Chondrocyte (in vitro differentiated cells): ENCODE data around the gene GNPDA1. TPM values are rescaled to one million over a fixed set of nuclear protein-coding genes. Genes with fewer than 3 reads are reported as not detected.

Source experiments
- DNase-seq: peaks from one replicate; pipeline ENCODE4 v3.0.0; 2021; ENCODE audit warnings: mixed read lengths, low spot score
- H3K27ac Mint-ChIP-seq: one replicate; pipeline ENCODE4 v1.8.0; 2021; ENCODE audit warnings: mild to moderate bottlenecking, moderate library complexity, mixed read lengths; ENCODE audit not compliant: unreplicated experiment
- H3K27me3 Mint-ChIP-seq: 2 replicates; pipeline ENCODE4 v1.8.0; 2021; ENCODE audit warnings: low read depth, mixed read lengths
- H3K36me3 Mint-ChIP-seq: 2 replicates; pipeline ENCODE4 v1.8.0; 2021; ENCODE audit warnings: low read depth, mixed read lengths
- H3K4me1 Mint-ChIP-seq: 2 replicates; pipeline ENCODE4 v1.8.0; 2021; ENCODE audit warnings: low read depth, mild to moderate bottlenecking, mixed read lengths
- H3K4me3 Mint-ChIP-seq: one replicate; pipeline ENCODE4 v1.8.0; 2021; ENCODE audit warnings: mild to moderate bottlenecking, moderate library complexity, mixed read lengths; ENCODE audit not compliant: unreplicated experiment
- H3K9me3 Mint-ChIP-seq: 2 replicates; pipeline ENCODE4 v1.8.0; 2021; ENCODE audit warnings: low read depth, mixed read lengths
- CTCF ChIP-seq: fragments of 200-600 bp; sonication (generic); IDR thresholded peaks from 2 replicates; pipeline ENCODE4 v1.5.0; 2021; ENCODE audit warnings: antibody characterized with exemption, mild to moderate bottlenecking, moderate library complexity
- total RNA-seq: library from RNA; stranded (reverse); gene quantifications from 3 replicates; pipeline ENCODE4 v1.2.1, GENCODE V29; 2021

The GNPDA1 gene
- total RNA-seq, 1 donor from 2014 or later = 34.5 TPM

- Mint-ChIP-seq H3K27ac (no peak overlapping the region), H3K27me3 (no peaks in the 10 kb centered on the region), H3K9me3 (no peaks in the 10 kb centered on the region), H3K4me3 (no peak overlapping the region), H3K36me3 (no peaks in the 10 kb centered on the region), H3K4me1 (peaks cover 6% of the 10 kb centered on the region)
- no peak for TF ChIP-seq CTCF
- DNase-seq = no peak
Observed at GRCh38 chr5:141957367-141957996, 55.3 kb downstream of the GNPDA1 start.

DNA sequence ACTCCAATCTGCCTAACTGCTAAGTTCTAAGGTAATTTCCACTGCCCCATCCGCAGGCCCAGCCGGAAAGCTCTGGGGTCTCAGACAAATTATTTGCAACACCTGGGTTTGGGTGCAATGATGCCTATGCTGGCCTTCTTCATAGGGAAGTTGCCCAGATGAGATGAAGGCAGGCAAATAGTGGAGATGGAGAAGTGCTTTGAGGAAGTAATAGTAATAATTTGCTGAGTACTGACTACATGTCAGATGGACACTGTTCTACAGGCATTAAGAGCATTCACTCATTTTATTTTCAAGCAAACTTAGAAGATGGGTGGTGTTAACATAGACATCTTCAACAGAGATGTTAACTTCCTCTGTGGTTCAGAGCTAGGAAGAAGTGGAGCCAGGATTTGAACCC, 58.6 kb downstream of the GNPDA1 start:
- H3K4me3 Mint-ChIP-seq = no peak overlapping the region
- H3K9me3 Mint-ChIP-seq = no peaks in the 10 kb centered on the region
- H3K36me3 Mint-ChIP-seq = no peaks in the 10 kb centered on the region
- TF ChIP-seq CTCF = no peak
- peaks cover 8% of the 10 kb centered on the region for H3K27me3 Mint-ChIP-seq
- DNase-seq = no peak
- no peak overlapping the region for H3K27ac Mint-ChIP-seq
- no peaks in the 10 kb centered on the region for H3K4me1 Mint-ChIP-seq

DNA sequence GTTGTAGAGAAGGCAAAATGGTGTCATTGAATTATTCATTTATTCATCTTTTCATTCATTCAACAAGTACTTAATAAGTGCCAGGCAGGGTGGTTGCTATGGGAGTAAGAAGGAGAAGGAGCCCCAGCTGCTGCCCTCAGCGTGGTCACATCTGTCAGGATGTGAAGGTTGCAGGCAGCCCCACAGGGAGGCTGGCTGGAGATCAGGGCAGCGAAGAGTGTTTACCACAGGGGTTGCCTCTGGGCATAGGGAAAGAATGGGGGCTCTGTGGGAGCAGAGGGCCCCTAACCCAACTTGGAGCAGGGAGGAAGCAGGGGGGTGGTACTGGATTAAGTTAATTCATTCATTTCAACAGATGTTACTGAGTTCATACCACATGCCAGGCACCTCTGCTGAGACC, 60.8 kb downstream of the GNPDA1 start:
- H3K4me3 Mint-ChIP-seq = no peak overlapping the region
- H3K27ac Mint-ChIP-seq = no peak overlapping the region
- no peaks in the 10 kb centered on the region for H3K9me3 Mint-ChIP-seq

DNA sequence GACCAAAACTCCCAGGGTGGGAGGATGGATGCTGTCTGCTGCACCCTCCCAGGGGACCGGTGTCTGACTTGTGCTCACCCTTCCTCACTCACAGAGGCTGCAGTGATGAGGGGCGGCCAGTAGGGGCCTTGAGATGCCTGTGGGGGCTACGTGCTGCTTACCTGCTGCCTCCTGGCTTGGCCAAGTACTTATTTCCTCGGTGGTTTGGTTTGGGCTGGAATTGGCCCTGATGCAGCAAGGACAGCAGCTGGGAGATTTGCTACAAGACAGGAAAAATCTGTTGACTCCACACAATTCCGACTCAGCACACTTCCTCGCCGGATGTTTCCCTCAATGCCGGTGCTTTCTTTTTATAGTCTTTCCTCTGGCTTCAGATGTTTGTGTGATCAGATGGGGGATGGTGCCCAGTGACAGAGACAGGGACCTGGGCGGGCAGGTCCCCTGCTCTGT, 61.5 kb downstream of the GNPDA1 start:
- Mint-ChIP-seq H3K27ac (no peak overlapping the region), H3K4me1 (no peaks in the 10 kb centered on the region), H3K27me3 (peaks cover 8% of the 10 kb centered on the region), H3K9me3 (no peaks in the 10 kb centered on the region), H3K4me3 (no peak overlapping the region), H3K36me3 (no peaks in the 10 kb centered on the region)
- DNase-seq = no peak
- peak; percentile 57 for TF ChIP-seq CTCF

More for the DNA sequence above, 60.8 kb downstream of the GNPDA1 start:
- DNase-seq = no peak
- no peak for TF ChIP-seq CTCF
- Mint-ChIP-seq H3K36me3 (no peaks in the 10 kb centered on the region), H3K4me1 (no peaks in the 10 kb centered on the region), H3K27me3 (peaks cover 8% of the 10 kb centered on the region)

Other genes with a start within 250 kb of the GNPDA1 start
- 10.9 to 85.4 TPM (median 82.9 TPM) in 3 replicates for gene PCDH1, start 134.6 kb downstream of the GNPDA1 start, total RNA-seq
- gene DELE1, start 89.2 kb downstream of the GNPDA1 start, total RNA-seq = 43.8 to 52.4 TPM (median 45.0 TPM) in 3 replicates
- gene PCDH12, start 54.8 kb downstream of the GNPDA1 start, total RNA-seq = 0.02 TPM in 1 of 3 replicates, not detected in the others
- 80.4 to 83.6 TPM (median 83.5 TPM) in 3 replicates for gene RNF14, start 43.9 kb downstream of the GNPDA1 start, total RNA-seq
- 62.1 to 64.2 TPM (median 63.8 TPM) in 3 replicates for gene NDFIP1, start 95.8 kb upstream of the GNPDA1 start, total RNA-seq